Measurements from ENCODE around the gene SPRR2F. TPM values are rescaled to one million over a fixed set of nuclear protein-coding genes. Genes with fewer than 3 reads are reported as not detected.

SPRR2F gene, protein sequence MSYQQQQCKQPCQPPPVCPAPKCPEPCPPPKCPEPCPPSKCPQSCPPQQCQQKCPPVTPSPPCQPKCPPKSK
- total RNA-seq (not detected in 2 replicates), polyA plus RNA-seq (not detected in 2 replicates), polyA minus RNA-seq (ENCODE audit: low replicate concordance) (not detected in 2 replicates)
- polyA plus RNA-seq (2012) = not detected in 2 replicates

DNA sequence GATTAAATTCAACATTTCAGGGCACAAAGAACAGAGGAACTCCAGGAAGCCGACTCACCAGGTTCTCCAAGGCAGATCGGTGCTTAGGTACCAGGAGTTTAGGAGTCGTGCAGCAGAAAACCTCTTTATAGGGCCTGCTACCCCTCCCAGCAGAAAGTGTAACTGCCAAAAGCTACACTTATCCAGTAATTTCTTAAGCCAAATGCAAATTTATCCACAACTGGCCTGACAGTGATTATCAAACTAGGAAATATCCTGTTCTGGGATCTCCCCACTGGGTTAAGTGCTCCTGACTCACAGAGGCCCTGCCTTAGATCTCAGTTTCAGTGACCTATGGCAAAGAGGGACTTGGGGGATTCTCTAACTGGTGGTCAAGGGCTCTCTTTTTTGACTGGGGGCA, at the start of gene SPRR2F:
Gene SPRR2F (minus strand): TSS at position 101 of the 400 bp plus-strand sequence. CDS start 783 bp downstream, outside the sequence.
- no peaks in the 10 kb centered on the region for H3K79me2 ChIP-seq (ENCODE audit: control insufficient read depth, insufficient read depth, low read length)

DNA sequence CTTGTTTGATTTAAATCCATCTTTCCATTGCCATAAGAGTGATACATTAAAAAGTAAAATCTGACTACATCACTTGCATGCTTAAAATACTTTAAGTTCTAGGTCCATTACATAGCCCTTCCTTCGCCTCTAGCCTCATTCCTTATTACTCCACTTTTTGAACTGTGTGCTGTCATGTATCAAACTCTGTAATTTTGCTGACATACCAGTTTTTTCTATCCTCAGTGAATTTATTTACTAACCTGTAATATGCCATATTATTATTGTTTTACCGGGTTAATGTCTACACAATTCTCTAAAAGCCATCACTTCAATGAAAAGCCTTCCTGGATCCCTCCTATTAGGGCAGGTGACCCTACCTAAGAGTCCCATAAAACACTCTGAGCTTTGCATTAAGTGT, 42.2 kb upstream of the SPRR2F start:
- TF ChIP-seq CTCF (conservative IDR thresholded peaks at IDR 0.05 in 1 of 2, IDR thresholded peaks at IDR 0.05 in 1 of 2; ENCODE audit: low read depth in 1 of 2, low read length in 2 of 2) (no peak), EZH2 (IDR thresholded peaks at IDR 0.05; ENCODE audit: low read length, missing control alignments) (no peak)
- Histone ChIP-seq H2AFZ (ENCODE audit: low read length) (no peak overlapping the region), H3K4me2 (ENCODE audit: extremely low read depth, insufficient read depth, low read length) (no peak overlapping the region), H3K36me3 (ENCODE audit: control insufficient read depth, insufficient read depth, low read length) (no peaks in the 10 kb centered on the region), H3K4me3 (replicated peaks in 1 of 4; ENCODE audit: control extremely low read depth in 1 of 4, insufficient read depth in 1 of 4, low read depth in 3 of 4, low read length in 4 of 4) (no peak overlapping the region), H3K27ac (ENCODE audit: insufficient read depth, low read length) (no peak overlapping the region), H3K27me3 (ENCODE audit: control insufficient read depth, insufficient read depth, low read length) (no peaks in the 10 kb centered on the region), H3K79me2 (ENCODE audit: control insufficient read depth, insufficient read depth, low read length) (no peaks in the 10 kb centered on the region), H3K9me3 (ENCODE audit: control insufficient read depth, insufficient read depth, low read depth, low read length) (no peaks in the 10 kb centered on the region), H3K9ac (ENCODE audit: insufficient read depth, low read length) (no peak overlapping the region), H4K20me1 (ENCODE audit: control insufficient read depth, extremely low read depth, insufficient read depth, low read length) (no peaks in the 10 kb centered on the region), H3K4me1 (ENCODE audit: control insufficient read depth, extremely low read depth, insufficient read depth, low read length) (no peaks in the 10 kb centered on the region)
- no peak for DNase-seq (ENCODE audit: low read depth in 2 of 2)

More for the DNA sequence above, at the start of gene SPRR2F:
- H3K4me3 ChIP-seq (replicated peaks in 1 of 4; ENCODE audit: control extremely low read depth in 1 of 4, insufficient read depth in 1 of 4, low read depth in 3 of 4, low read length in 4 of 4) = no peak within 1 kb of the TSS
- H2AFZ ChIP-seq (ENCODE audit: low read length) = no peak within 1 kb of the TSS
- no peak within 1 kb of the TSS for H3K27ac ChIP-seq (ENCODE audit: insufficient read depth, low read length)
- no peaks in the 10 kb centered on the region for H3K36me3 ChIP-seq (ENCODE audit: control insufficient read depth, insufficient read depth, low read length)
- no peak for DNase-seq (ENCODE audit: low read depth in 2 of 2)
- no peak within 1 kb of the TSS for H3K4me2 ChIP-seq (ENCODE audit: extremely low read depth, insufficient read depth, low read length)
- H3K9ac ChIP-seq (ENCODE audit: insufficient read depth, low read length) = no peak within 1 kb of the TSS
- TF ChIP-seq CTCF (conservative IDR thresholded peaks at IDR 0.05 in 1 of 2, IDR thresholded peaks at IDR 0.05 in 1 of 2; ENCODE audit: low read depth in 1 of 2, low read length in 2 of 2) = no peak
- H3K4me1 ChIP-seq (ENCODE audit: control insufficient read depth, extremely low read depth, insufficient read depth, low read length) = no peaks in the 10 kb centered on the region
- no peaks in the 10 kb centered on the region for H3K9me3 ChIP-seq (ENCODE audit: control insufficient read depth, insufficient read depth, low read depth, low read length)
- H4K20me1 ChIP-seq (ENCODE audit: control insufficient read depth, extremely low read depth, insufficient read depth, low read length) = no peaks in the 10 kb centered on the region
- H3K27me3 ChIP-seq (ENCODE audit: control insufficient read depth, insufficient read depth, low read length) = no peaks in the 10 kb centered on the region

- Histone ChIP-seq H2AFZ (ENCODE audit: low read length) (no peak overlapping the region), H3K4me1 (ENCODE audit: control insufficient read depth, extremely low read depth, insufficient read depth, low read length) (no peaks in the 10 kb centered on the region), H3K36me3 (ENCODE audit: control insufficient read depth, insufficient read depth, low read length) (no peaks in the 10 kb centered on the region), H3K79me2 (ENCODE audit: control insufficient read depth, insufficient read depth, low read length) (no peaks in the 10 kb centered on the region), H3K9me3 (ENCODE audit: control insufficient read depth, insufficient read depth, low read depth, low read length) (no peaks in the 10 kb centered on the region), H3K27me3 (ENCODE audit: control insufficient read depth, insufficient read depth, low read length) (no peaks in the 10 kb centered on the region), H3K27ac (ENCODE audit: insufficient read depth, low read length) (no peak overlapping the region), H3K9ac (ENCODE audit: insufficient read depth, low read length) (no peak overlapping the region), H3K4me2 (ENCODE audit: extremely low read depth, insufficient read depth, low read length) (no peak overlapping the region), H4K20me1 (ENCODE audit: control insufficient read depth, extremely low read depth, insufficient read depth, low read length) (no peaks in the 10 kb centered on the region), H3K4me3 (replicated peaks in 1 of 4; ENCODE audit: control extremely low read depth in 1 of 4, insufficient read depth in 1 of 4, low read depth in 3 of 4, low read length in 4 of 4) (no peak overlapping the region)
- no peak for TF ChIP-seq EZH2 (IDR thresholded peaks at IDR 0.05; ENCODE audit: low read length, missing control alignments)
- TF ChIP-seq CTCF (conservative IDR thresholded peaks at IDR 0.05 in 1 of 2, IDR thresholded peaks at IDR 0.05 in 1 of 2; ENCODE audit: low read depth in 1 of 2, low read length in 2 of 2) = no peak
- no peak for DNase-seq (ENCODE audit: low read depth in 2 of 2)
Observed at GRCh38 chr1:153152481-153152880, 39.2 kb upstream of the SPRR2F start.

Data from fibroblast of lung (primary cell).